CD4-positive, alpha-beta T cell treated with Interleukin-17A for 1 hour (primary cell): ENCODE measurements around the gene MAD1L1.

Experiments used
- DNase-seq: peaks from one replicate; pipeline ENCODE4 v3.0.0-alpha.2; 2020

MAD1L1 gene

DNA sequence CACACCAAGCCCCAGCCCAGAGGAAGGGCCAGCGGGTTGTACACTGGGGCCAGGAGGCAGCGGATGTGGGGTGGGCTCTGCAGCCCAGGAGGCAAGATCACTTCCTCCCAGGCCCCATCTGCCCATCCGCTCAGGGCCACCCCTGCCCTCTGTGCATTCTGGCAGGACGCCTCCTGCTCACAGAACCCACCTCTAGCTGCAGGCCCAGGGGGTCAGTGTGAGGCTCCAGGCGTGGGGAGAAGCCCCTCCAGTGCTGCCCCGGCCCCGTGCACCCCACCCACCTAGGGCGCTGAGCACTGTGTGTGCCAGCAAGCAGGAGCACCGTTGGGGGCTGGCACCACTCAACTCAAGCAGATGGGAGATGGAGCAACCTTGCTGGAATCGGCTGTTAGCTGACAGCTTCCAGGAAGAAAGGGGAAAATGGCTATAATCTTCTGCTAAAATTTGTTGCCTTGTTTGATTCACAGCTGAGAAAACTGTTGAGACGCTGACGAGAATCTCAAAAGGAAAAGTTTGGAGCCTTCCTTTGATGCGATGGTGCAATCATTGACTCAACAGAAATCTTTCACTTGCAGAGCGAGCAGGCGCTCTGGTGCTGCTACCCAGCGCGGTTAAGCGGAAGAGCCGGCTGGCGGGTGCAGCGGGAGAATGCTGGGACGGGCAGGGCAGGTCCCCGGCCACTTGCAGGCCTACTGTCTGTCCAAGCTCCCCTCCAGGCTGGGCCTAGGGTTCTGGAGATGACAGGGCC, 286.5 kb downstream of the MAD1L1 start:
- no peak for DNase-seq

DNA sequence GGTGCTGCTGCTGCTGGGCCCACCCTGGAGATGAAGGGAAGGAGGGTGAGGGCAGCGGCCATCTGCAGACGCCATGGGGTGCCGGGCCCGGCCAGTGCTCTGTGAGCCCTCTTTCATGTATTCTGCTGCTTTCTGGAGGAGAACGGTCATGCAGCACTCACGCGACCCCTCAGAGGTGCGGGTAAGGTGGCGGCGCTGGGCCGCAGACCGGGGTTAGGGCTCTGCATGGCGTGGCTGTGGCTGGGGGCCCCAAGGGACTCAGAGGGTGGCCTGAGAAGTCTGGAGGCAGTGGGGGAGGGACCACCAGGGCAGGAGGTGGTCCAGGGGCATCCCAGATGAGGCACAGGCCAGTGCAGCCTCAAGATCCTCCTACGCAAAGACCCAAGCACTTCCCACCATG, 287.2 kb downstream of the MAD1L1 start:
- no peak for DNase-seq

DNA sequence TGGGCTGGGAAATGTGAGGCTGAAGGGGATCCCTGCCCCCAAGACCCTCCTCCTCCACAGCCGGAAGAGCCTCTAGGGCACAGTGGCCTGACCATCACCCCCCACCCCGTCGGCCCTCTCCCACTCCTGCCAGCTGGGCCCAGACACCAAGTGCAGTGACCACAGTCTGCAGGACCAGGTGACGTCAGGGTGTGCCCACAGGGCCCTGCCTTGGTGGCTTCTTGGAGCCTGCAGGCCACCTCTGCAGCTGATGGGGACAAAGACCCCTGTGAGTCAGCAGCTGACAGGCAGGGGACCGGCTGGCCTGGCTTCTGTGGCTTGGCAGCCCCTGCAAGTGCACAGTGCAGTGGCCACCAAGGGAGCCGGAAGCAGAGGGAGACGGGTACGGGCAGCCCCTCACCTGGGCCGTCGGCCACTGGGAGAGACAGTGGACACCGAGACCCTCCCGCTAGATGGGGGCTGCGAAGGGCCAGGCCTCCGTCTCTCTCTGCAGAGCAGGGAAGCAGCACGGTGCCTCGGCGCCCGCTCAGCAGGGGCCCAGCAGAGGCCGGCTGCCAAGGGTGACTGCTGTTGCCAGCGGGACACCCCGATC, 288.0 kb downstream of the MAD1L1 start:
- DNase-seq, result no peak

DNA sequence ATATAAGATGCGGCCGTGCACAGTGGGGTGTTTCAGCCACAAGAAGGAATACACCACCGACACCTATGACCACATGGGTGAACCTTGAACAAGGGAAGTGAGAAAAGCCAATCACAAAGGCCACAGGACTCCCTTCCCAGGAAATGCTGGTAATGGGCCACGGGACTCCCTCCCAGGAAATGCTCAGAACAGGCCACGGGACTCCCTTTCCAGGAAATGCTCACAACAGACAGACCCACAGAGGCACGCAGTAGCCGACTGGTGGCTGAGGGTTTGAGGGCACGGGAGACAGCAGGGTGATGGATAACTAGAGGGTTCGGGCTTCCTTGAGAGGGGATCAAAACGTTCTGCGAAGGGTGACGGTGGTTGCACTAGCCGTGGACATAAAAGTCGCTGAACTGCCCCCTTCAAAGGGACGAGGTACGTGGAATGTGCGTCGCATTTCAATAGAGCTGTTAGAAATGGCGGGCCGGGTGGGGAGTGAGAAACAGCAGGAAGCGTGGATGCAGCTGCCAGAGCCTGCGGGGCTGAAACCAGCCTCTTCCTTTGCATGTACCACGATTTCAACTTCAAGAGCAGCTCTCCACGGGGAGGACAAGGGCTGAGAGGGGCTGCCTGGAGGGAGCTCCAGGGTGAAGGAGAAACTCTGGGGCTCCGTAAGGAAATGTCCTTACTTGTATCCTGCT, 288.7 kb downstream of the MAD1L1 start:
- no peak for DNase-seq

DNA sequence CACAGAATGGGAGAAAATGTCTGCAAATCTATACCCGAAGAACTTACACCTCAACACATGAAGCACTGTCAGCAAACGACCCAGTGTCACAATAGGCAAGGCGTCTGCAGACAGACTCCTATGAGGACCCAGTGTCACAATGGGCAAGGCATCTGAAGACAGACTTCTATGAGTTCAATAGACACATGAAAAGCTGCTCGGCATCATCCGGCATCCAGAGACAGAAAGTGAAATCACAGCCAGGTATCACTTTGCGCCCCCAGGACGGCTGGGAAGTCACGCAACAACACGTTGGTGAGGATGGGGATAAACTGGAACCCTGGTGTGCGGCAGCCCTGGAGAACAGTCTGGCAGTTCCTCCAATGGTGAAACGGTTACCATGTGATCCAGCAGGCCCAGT, 289.4 kb downstream of the MAD1L1 start:
- DNase-seq, result no peak

DNA sequence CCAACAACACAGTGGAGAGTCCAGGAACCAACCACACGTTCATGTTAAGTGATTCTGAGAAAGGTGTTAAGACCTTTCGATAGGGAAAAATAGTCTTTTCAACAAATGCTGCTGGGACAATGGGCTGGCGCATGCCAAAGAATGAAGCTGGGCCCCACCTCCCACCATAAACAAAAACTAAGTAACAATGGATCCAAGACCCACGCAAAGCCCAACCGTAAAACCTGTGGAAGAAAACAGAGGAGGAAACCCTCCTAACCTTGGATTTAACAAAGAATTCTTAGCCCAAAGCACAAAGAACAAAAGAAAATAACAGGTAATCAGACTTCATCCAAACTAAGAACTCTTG, 289.8 kb downstream of the MAD1L1 start:
- DNase-seq, result no peak

DNA sequence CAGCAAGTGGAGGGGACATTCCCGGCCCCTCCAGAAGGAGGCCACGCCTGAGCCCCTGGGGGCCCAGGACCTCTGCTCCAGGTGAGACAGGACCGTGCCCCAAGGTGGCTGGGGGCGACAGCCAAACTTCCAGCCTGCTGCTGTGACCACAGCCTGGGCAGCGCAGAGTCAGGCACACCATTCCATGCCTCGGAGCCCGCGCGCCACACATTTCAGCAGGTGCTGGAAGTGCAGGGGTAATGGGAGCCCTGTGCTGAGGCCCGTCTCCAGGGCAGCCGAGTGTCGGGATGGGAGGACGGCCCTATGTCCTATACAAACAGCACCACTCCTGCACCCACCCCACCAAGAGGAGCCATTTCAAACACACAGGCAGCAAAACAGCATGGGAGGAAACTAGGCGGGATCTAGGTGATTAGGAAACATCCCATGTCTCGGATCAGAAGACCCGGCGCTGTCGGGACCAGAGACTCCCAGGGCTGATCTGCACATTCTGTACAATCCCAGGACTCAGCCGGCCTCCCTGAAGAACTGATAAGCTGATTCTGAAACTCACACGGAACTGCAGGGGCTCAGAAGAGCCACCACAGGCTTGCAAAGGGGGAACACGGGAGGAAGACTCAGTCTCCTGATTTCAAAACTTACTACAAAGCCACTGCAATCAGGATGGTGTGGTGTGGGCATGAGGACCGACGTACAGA, 290.4 kb downstream of the MAD1L1 start:
- no peak for DNase-seq

DNA sequence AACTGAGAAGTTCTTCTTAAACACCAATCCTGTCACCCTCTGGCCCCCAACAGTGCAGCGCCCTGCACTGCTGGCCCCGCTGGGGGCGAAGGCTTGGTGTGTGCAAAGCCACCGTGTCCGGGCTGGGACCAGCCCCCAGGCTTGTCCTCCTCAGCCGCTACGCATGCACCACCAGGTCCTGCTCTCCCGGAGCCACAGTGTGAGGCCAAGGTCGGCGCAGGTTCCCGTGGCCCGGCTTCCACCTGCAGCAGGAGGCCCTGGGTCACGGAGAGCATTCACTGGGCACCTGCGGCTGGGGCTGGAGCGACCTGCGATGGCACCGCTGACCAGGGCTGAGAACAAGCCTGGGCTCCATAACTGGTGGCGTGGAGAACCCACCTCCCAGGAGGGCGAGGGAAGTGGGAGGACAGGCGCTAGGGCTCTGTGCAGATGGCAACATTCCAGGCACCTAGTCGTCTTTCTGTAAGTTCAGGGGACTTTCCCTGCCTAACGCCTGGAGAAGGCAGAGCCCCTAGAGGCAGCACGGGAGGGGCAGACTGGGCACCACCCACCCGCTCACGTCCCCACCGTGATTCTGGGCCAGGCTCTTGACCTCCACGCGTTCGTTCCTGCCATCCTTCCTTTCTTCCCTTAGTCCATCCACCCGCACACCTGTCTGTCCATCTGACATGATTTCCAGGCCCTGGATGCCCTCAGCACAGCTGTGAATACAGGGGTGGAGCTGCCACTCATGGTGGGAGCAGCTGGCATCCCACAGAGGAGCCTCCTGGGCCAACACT, 291.1 kb downstream of the MAD1L1 start:
- no peak for DNase-seq

DNA sequence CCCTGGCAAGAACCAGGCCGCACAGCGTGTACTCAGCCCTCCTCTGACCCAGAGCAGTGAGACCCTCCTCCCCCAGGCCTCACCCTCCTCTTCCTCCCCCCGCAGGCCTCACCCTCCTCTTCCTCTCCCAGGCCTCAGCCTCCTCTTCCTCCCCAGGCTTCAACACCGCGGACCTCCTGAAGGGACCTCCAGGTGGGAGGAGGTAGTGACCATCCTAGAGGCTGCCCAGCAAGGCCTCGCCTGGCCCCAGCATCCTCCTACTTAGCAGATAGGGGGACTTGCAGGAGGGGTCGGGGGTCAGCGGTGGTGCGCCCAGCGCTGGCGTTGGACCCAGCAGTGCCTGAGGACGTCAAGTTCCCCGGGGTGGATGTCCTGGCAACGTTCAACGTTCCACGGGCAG, 291.9 kb downstream of the MAD1L1 start:
- DNase-seq, result no peak

DNA sequence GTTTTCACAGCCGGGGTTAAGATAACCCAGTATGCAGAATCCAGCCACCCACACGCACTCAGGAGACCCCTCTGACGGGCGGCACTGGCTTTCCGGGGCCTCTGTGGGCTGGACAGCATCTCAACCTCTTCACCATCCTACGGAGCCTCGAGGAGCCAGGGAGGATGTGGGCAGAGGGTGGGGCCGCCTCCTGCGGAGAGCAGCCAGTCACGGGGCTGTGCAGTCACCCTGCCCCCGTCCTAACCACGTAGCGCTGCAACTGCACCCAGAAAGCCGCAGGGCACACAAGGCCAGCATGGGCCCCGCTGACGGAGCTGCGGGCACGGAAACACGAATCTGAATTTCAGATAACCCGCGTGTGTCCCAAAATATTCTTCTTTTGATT, 292.4 kb downstream of the MAD1L1 start:
- peak; percentile 91 for DNase-seq

DNA sequence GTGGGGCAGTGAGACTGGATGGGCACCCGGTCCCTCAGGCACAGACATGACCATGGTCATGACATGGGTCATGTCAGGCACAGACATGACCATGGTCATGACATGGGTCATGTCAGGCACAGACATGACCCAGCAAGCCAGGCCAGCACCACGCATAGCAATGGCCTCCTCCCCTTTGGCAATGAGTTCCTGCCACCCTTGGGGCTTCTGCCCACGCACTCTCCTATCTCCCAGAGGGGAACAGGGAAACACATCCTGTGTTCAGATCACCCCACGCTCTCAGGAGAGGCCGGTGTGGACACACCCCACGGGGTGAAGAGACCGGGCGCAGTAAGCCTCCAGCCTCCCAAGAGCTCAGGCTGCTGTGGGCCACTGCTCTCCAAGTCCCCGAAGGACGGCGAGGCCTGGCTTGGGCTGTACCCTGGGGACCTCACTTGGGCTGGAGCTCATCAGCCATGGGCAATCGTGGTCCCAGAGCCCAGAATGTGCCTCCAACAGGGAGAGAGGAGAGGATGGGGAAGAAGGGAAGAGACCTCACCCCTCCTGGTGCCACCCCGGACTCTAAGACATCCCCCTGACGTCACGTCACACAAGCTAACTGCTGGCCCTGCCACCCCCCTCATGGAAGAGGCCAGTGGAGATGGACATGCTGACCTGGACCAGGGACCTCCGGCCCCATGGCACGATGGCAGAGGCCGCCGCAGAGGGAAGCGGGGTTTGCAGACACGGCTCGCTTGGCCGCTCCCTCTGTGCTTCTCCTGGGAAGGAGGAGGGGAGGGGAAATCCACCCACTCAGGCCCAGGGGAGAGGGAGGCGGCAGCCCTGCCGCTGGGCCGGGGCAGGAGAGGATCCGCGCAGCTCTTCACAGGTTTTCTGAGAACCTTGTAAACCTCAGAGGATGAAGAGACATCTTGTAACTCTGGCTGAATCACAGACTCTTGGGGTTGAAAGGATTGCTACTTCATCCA, 293.0 kb downstream of the MAD1L1 start:
- DNase-seq, result no peak

DNA sequence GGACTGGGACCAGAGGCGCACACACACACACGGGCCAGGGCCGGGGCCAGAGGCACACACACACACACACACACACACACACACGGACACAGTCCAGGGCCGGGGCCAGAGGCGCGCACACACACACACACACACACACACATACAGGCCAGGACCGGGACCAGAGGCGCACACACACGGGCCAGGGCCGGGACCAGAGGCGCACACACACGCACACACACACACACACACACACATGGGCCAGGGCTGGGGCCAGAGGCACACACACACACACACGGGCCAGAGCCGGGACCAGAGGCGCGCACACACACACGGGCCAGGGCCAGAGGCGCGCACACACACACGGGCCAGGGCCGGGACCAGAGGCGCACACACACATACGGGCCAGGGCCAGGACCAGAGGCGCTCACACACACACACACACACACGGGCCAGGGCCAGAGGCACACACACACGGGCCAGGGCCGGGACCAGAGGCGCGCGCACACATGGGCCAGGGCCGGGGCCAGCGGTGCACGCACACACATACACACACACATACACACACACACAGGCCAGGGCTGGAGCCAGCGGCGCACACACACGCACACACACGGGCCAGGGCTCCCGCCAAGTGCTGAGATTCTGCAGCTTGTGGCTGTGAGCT, 293.8 kb downstream of the MAD1L1 start:
- DNase-seq, result peak; percentile 42

DNA sequence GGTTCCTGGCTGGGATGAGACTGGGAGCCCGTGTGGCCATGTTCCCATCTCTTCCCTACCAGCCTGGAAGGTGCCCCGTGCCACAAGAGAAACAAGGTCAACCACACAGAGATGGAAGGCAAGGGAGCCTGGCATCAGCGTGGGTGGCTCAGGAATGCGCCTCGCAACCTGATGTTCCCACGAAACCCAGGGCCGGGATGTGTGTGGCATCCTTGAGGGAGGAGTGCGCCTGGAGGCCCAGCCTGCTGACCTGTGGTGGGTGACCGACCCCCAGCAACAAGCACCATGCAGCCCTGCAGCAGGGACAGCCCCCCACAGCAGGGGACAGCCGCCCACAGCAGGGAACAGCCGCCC, 295.5 kb downstream of the MAD1L1 start:
- DNase-seq, result no peak

DNA sequence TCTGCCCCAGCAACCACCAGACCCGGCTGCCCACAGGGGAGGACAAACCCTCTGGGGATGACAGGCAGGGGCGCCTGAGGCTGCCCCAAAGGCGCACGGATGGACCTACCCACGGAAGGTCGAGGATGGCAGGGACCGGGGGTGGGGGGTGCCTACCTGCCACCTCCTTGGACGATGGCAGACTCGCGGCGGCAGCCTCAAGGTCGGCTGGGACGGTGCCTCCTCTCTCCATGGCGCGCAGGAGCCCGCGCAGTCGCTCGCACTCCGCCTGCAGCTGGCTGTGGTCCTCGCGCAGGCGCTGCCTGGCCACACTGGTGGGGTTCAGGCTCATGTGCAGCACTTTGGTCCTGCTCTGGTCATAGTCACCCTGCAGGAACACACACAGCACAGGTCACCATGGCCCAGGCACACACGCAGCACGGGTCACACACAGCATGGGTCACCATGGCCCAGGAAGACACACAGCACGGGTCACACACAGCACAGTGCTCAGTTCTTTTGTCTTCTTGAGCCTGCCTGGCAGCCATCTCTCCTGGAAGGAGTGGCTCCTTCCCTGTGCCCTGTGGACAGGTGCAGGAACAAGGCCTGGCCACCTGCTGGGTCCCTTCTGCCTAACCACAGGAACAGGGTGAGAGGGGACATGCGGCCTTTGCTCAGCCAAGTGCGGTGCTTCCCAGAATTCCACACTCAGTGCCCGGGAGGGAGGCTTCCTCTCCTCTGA, 296.1 kb downstream of the MAD1L1 start:
- no peak for DNase-seq

DNA sequence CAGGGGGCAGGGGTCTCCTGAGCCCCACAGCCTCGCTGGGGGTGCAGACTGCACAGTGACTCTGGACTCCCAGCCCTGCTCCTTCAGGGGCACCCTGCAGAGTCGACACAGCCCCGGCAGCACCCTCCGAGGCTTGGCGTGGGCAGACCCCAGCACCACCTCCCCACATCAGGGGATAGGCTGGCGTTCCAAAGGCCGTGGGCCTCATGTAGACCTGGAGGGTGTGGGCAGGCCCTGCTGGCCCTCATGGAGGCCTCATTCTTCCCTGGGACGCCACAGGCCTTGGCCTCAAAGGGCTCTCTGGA, 296.8 kb downstream of the MAD1L1 start:
- no peak for DNase-seq

DNA sequence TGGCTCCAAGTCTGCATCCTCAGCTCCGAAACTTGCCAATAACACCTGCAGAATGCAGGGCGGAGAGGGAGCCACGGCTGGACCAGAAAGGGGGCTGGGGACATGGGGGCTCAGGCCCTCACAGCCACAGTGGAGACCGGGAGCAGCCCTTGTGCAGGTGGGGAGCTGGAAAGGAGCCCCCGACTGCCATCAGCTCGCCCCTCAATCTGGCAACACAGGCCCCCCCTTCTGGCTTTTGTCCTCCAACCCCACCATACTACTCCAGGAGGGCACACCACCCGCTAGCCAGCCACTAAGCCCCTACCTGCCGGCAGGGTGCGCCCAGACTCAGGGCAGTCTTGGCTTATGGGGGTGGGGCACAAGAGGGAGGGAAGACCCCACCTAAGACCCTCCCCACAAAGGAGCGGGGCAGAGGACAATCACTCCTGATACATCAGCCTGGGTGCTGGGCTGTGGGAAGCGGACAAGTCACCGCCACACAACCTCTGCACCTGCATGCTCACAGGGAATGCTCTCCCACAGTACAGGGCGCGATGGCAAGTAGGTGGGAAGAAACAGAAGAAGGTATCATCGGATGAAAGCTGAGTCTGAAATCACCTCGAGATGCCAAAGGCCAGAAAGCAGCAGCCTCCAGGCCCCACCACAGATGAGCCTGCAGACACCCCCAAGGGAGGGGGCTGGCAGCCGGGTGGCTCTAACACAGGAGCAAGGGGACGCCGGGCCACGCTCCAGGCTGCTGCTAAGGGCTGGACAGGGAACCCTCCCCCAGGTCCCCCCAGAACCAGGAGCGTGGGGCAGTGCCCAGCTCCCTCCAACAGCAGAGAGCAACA, 297.4 kb downstream of the MAD1L1 start:
- DNase-seq, result no peak

DNA sequence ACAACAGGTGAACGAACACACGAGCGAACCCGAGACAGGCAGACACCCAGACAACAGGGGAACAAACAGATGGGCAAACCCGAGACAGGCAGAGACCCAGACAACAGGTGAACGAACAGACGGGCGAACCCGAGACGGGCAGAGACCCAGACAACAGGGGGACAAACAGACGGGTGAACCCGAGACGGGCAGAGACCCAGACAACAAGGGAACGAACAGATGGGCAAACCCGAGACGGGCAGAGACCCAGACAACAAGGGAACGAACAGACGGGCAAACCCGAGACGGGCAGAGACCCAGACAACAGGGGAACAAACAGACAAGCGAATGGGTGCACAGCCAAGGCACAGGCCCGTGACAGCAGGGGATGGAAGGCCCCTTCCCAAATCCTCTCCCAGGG, 298.0 kb downstream of the MAD1L1 start:
- DNase-seq, result no peak

DNA sequence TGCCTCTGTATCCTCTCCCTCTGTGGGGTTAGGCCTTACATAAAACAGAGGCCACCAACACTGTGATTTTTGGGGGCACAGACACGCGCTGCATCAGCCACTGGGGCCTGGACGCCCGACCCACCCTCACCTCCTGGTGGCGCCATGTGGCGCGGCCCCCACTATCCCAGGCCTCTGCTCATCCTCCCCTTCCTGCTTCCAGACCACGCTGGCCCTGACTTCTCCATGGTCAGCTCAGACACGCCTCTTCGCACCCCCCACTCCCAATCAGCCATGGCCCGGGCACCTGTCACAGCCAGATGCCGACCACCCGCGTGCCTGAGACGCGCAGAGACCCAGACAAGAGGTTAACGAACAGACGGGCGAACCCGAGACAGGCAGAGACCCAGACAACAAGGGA, 298.7 kb downstream of the MAD1L1 start:
- DNase-seq, result no peak

DNA sequence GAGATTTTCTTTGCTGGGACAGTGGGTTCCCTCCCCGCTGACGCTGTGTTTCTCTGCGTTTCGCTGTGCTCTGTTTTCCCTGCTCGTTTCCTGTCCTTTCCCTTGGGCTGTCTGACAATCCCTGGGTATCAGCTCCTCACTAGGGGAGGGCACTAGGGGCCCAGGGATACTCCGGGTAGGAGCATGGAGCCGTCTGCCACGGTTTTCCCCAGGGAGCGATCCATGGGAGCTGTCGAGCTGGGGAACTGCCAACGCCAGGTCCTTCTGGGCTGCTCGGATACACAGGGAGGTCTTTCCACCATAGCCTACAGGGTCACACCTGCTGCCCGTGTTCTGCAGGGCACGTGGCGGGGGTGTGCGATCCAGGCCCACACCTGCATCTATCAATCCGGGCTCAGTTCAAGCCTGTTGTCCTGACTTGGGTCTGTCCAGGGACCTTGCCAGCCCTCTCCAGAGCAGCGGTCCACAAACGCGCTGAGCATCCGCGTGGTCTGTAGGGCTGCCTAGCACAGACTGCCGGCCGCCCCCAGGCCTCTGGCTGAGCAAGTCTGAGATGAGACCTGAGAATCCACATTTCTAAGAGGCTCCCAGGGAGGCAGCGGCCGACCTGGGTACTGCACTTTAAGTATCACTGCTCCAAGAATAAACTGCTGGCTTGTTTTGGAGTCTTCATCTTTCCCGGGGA, 299.5 kb downstream of the MAD1L1 start:
- DNase-seq, result no peak

DNA sequence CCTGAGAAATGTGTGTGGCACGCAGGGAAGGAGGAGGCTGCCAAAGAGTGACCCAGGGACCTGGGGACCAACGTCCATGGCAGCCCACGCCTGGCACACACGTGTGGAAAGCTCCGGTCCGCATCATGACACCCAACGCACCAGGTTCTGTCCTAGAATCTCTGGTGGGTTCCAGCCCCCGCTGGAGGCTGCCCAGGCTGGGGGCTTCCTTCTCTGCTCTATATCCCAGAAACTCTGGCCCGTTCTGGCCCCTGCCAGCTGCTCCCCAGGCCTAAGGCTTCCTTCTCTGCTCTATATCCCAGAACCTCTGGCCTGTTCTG, 300.8 kb downstream of the MAD1L1 start:
- DNase-seq, result no peak
